ENCODE results near the gene SEPTIN10. TPM values are rescaled to one million over a fixed set of nuclear protein-coding genes. Genes with fewer than 3 reads are reported as not detected.

SEPTIN10 gene
- total and polyA plus RNA-seq, 2 donors (not counting 1 experiment from before 2014, with no cell fraction given): 90.3 to 99.4 TPM

- Histone ChIP-seq H3K9me3 (ENCODE audit: control insufficient read depth, insufficient read depth, low read depth, low read length) (no peaks in the 10 kb centered on the region), H3K36me3 (ENCODE audit: control insufficient read depth, insufficient read depth, low read length) (no peaks in the 10 kb centered on the region), H3K4me1 (ENCODE audit: control insufficient read depth, extremely low read depth, insufficient read depth, low read length) (no peaks in the 10 kb centered on the region), H3K9ac (ENCODE audit: insufficient read depth, low read length) (no peak overlapping the region), H3K27ac (ENCODE audit: insufficient read depth, low read length) (no peak overlapping the region), H3K4me3 (replicated peaks in 1 of 4; ENCODE audit: control extremely low read depth in 1 of 4, insufficient read depth in 1 of 4, low read depth in 3 of 4, low read length in 4 of 4) (no peak overlapping the region), H3K27me3 (ENCODE audit: control insufficient read depth, insufficient read depth, low read length) (peaks cover 11% of the 10 kb centered on the region), H3K79me2 (ENCODE audit: control insufficient read depth, insufficient read depth, low read length) (no peaks in the 10 kb centered on the region), H2AFZ (ENCODE audit: low read length) (no peak overlapping the region), H3K4me2 (ENCODE audit: extremely low read depth, insufficient read depth, low read length) (no peak overlapping the region), H4K20me1 (ENCODE audit: control insufficient read depth, extremely low read depth, insufficient read depth, low read length) (no peaks in the 10 kb centered on the region)
- TF ChIP-seq CTCF (conservative IDR thresholded peaks at IDR 0.05 in 1 of 2, IDR thresholded peaks at IDR 0.05 in 1 of 2; ENCODE audit: low read depth in 1 of 2, low read length in 2 of 2) (no peak), EZH2 (IDR thresholded peaks at IDR 0.05; ENCODE audit: low read length, missing control alignments) (no peak)
- no peak for DNase-seq (ENCODE audit: low read depth in 2 of 2)
These were observed 45.8 kb upstream of the SEPTIN10 start for GRCh38 chr2:109659396-109660045.

GRCh38 chr2:109655287-109655686, 41.5 kb upstream of the SEPTIN10 start:
- Histone ChIP-seq H3K4me1 (ENCODE audit: control insufficient read depth, extremely low read depth, insufficient read depth, low read length) (no peaks in the 10 kb centered on the region), H3K27ac (ENCODE audit: insufficient read depth, low read length) (no peak overlapping the region), H3K79me2 (ENCODE audit: control insufficient read depth, insufficient read depth, low read length) (no peaks in the 10 kb centered on the region), H3K9me3 (ENCODE audit: control insufficient read depth, insufficient read depth, low read depth, low read length) (no peaks in the 10 kb centered on the region), H3K27me3 (ENCODE audit: control insufficient read depth, insufficient read depth, low read length) (no peaks in the 10 kb centered on the region), H4K20me1 (ENCODE audit: control insufficient read depth, extremely low read depth, insufficient read depth, low read length) (no peaks in the 10 kb centered on the region), H3K4me2 (ENCODE audit: extremely low read depth, insufficient read depth, low read length) (no peak overlapping the region), H2AFZ (ENCODE audit: low read length) (no peak overlapping the region), H3K4me3 (replicated peaks in 1 of 4; ENCODE audit: control extremely low read depth in 1 of 4, insufficient read depth in 1 of 4, low read depth in 3 of 4, low read length in 4 of 4) (no peak overlapping the region), H3K9ac (ENCODE audit: insufficient read depth, low read length) (no peak overlapping the region), H3K36me3 (ENCODE audit: control insufficient read depth, insufficient read depth, low read length) (no peaks in the 10 kb centered on the region)
- TF ChIP-seq CTCF (conservative IDR thresholded peaks at IDR 0.05 in 1 of 2, IDR thresholded peaks at IDR 0.05 in 1 of 2; ENCODE audit: low read depth in 1 of 2, low read length in 2 of 2) (no peak), EZH2 (IDR thresholded peaks at IDR 0.05; ENCODE audit: low read length, missing control alignments) (no peak)
- no peak for DNase-seq (ENCODE audit: low read depth in 2 of 2)

GRCh38 chr2:109654326-109655050, 40.7 kb upstream of the SEPTIN10 start:
- no peaks in the 10 kb centered on the region for H3K4me1 ChIP-seq (ENCODE audit: control insufficient read depth, extremely low read depth, insufficient read depth, low read length)
- H3K36me3 ChIP-seq (ENCODE audit: control insufficient read depth, insufficient read depth, low read length): no peaks in the 10 kb centered on the region
- no peak overlapping the region for H3K27ac ChIP-seq (ENCODE audit: insufficient read depth, low read length)
- no peak overlapping the region for H3K4me2 ChIP-seq (ENCODE audit: extremely low read depth, insufficient read depth, low read length)
- H3K79me2 ChIP-seq (ENCODE audit: control insufficient read depth, insufficient read depth, low read length): no peaks in the 10 kb centered on the region
- DNase-seq (ENCODE audit: low read depth in 2 of 2): no peak
- no peaks in the 10 kb centered on the region for H3K9me3 ChIP-seq (ENCODE audit: control insufficient read depth, insufficient read depth, low read depth, low read length)
- no peaks in the 10 kb centered on the region for H4K20me1 ChIP-seq (ENCODE audit: control insufficient read depth, extremely low read depth, insufficient read depth, low read length)
- no peak overlapping the region for H2AFZ ChIP-seq (ENCODE audit: low read length)
- H3K27me3 ChIP-seq (ENCODE audit: control insufficient read depth, insufficient read depth, low read length): no peaks in the 10 kb centered on the region
- TF ChIP-seq EZH2 (IDR thresholded peaks at IDR 0.05; ENCODE audit: low read length, missing control alignments): no peak
- no peak overlapping the region for H3K9ac ChIP-seq (ENCODE audit: insufficient read depth, low read length)
- no peak overlapping the region for H3K4me3 ChIP-seq (replicated peaks in 1 of 4; ENCODE audit: control extremely low read depth in 1 of 4, insufficient read depth in 1 of 4, low read depth in 3 of 4, low read length in 4 of 4)
